GM19240 (cell line): ENCODE data around the gene FRMD4B.

Experiments
- DNase-seq: peaks from one replicate; pipeline ENCODE4 v3.0.0; 2011; ENCODE audit warnings: low spot score; ENCODE audit not compliant: insufficient read length

Gene FRMD4B

DNA sequence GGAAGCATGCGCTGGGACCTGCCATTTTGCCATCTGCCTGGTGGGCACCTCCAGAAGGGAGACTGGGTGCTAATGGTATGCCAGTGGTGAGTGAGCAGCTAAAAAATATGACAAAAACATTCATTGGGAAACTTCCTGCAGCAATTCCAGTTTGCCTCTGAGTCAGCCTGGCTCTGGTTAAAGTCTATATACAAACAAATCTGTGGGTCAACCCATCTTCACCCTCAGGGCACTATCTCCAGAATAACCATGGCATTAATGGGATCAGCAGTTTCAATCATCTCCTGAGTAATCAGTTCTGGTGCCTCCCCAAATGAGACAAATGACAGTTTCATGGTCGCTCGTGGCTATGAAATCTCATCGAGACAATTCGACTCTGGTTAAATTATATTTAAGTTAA is 21.5 kb downstream of the FRMD4B start:
- DNase-seq = no peak

DNA sequence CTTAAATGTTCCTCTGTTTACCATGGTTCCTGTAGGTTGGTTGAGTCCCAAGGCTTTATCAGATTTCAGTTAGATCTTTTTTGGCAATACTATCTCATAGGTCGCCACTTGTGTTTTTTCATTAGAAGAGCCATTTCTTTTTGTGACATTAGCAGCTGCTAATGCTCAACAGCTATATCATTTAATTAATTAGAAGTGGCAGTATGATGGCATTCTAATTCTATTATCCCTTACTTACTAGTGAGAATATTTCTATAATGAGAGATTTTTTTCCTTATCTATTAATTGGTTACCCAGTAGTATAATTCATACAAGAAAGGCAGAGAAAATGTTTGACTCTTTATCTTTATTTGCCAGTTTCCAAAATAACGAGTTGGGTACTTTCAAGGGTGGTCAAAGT is 25.2 kb downstream of the FRMD4B start:
- no peak for DNase-seq

DNA sequence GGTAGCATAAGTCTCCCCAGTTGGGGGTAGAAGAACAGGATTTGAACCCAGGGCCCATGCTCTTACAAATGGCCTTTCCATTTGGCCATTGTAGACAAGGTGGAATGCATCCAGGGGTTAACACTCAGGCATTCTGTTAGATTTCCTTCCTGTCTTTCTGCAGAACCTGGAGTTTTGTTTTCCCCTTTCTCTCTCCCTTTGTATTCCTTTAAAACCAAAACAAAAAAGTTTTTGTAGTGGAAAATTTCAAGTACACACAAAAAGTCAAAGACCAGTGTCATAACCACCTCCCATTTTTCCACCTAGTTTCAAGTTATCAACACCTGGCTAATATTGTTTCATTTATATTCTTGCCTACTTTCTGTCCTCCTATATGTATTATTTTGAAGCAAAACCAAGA is 26.0 kb downstream of the FRMD4B start:
- DNase-seq = no peak

DNA sequence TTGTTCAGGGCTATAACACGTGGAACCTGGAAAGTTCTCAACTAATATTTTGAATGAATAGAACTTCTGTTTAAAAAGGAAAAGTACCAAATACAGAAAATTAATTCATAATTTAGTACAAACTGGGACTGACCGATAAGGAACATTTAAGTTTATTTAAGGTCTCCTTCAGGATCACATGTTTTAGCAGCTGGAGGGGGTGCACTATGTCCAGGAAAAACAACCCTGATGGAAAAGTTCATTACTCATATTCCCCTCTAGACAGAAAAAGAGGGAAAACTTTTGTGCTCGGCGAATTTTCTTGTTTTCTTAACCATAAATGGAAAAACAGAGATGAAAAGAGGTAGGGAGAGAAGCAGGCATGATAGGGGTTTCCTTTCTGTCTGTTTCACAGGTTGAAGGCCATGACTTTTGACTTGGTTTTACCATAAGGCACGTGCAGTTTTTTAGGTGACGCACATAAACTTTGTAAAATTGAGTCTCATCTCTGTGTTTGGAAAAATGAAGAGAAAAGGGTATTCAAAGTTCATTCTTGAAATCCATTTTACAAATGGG is 26.5 kb downstream of the FRMD4B start:
- no peak for DNase-seq

DNA sequence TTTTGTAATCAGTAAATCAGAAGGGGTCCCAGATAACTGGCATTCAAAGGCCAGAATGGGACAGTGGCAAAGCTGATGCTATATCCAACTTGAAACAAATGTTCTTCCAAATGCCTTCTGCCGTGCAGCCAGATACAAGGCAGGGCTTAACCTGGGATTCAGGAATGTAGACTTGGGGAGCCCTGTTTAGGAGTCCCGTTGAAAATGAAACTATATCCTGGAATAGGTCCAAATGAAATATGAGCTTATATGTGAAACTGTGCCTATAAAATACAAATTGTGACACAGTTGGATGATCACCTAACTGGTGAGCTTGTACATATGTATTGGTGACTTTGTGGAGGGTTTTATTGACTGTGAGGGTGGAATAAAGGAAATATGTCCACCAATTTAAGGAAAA is 28.7 kb downstream of the FRMD4B start:
- no peak for DNase-seq

DNA sequence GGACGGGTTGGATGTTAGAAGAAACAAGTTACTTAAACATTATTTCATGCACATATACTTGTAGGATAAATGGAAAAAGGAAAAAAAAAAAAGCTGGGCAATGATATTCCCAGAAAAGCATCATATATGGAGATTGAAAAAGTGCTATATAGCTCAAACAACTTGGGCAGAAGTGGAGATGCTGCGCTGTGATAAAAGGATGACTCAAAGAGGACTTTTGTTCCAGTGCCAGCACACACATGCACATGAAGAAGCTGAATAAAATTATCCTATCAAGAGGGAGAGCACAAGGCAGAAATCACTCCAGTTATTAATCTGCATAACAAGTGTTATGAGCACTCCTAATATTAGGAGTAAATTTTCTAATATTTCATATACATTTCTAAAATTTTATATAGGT is 30.9 kb downstream of the FRMD4B start:
- DNase-seq = no peak

DNA sequence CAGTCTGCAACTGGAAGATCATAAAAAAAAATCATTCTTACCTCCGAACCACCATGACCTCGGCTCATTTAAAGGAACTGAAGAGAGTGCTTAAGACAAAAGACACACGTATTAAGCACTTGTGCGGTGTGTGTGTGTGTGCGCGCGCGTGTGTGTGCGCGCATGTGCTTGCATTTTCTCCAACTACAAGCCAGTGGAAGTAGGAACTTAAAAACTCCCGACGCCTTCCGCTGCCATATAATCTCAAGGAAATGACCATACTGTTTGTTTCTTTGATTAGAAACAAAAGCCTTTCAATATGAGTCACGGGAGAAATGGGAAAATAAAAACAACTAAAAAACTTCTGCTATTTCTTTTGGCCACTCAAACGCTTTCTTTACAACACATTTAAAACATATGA is 32.4 kb downstream of the FRMD4B start:
- no peak for DNase-seq

DNA sequence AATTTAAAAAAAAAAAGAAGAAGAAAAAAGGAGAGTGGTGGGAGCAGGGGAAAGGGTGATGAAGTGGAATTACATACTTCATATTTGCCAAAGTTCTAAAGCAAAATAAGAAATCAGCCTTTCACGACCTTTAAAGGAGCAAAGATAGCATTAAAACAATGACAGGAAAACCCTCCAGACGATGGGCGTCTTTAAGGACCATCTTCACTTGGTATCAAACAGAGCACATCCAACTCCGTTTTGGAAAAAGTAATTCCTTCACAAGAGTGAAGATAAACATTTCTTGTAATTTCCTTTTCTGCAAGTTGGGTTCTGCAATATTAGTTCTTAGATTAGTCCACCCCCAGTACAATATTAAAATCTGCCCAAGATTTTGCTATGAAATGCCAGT is 32.8 kb downstream of the FRMD4B start:
- no peak for DNase-seq

DNA sequence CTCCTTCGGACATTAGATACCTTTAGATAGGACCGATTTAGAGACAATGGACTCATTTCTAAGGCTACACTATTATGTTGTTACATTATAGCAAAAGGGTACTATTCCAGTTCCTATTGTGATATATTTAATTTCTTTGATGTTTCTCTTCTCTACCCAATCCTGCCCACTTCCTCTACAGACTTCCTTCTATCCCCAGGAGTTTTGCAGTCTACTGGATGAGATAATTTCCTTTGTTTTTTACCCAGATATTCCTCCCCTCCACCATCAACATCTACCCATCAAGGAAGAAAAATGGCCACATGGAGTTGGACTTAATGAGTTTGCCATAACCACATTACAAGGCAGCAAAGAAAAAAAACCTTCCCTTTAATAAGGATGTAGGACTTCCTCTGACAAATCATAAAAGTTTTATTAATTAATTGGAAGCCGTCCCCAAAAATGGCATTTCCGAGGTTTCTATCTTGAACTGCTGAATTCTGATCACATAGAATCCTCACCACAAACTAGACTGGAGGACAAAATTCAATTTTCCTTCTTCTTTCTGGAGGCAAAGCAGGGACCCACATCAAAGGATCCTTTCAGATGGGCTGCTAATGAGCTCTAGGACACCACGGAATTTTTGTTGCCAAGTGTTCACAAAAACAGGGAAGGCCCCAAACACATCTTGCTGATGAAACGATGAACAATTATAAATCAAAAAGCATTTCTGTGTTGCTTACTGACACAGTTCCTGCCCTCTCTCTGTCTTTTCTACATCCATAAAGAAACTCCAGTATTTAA is 33.4 kb downstream of the FRMD4B start:
- DNase-seq = no peak

DNA sequence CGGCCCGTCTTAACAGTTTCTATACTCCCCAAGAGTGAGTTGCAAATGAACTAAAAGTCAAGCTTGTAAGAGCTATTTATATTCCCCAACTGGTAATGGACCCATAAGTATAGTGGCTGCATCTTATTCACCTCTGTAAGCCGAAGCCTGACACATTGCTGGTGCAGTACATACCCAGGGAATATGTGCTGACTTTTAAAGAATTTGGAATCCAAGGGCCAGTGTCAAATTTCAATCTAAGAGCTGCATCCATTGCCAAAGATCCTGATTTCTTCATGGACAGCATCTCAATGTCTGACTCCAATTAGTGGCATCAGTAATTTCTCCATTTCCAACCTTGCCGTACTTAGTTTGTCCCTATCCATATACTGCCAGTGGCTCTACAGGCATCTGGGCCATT is 42.0 kb downstream of the FRMD4B start:
- no peak for DNase-seq

DNA sequence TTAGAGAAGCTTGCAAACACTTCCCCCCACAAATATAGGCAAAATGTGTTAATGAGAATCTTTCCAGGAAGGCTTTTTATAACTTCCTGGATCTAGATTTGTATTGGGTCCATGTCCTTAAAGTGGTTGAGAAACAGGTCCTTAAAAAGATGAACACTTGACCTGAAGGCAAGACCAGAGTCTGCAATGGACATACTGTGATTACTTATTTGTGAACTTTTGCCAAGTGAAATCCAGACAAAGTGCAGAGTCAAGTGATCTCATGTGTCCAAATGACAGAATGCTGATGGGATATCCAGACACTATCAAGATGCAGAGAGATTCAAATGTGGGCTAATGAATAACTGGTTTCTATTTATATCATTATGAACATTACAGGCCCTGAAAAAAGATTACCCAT is 43.8 kb downstream of the FRMD4B start:
- no peak for DNase-seq

DNA sequence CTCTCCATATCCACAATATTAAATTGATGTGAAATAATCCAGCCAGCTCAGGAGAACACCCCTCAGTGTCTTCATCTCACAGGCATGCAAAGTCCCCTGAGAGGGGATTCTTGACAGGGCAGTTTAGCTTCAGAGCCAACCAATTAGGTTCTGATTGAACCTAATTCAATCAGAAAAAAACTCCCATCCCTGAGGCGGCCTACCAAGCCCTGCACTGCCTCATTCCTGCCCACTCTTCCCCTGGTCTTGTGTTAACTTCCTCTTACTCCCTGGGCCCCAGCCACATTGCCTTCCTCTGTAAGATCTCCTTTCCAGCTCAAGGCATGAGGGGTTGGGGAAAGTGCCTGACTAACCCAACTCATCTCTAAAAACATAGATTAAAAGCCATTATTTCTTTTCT is 46.1 kb downstream of the FRMD4B start:
- DNase-seq = no peak

DNA sequence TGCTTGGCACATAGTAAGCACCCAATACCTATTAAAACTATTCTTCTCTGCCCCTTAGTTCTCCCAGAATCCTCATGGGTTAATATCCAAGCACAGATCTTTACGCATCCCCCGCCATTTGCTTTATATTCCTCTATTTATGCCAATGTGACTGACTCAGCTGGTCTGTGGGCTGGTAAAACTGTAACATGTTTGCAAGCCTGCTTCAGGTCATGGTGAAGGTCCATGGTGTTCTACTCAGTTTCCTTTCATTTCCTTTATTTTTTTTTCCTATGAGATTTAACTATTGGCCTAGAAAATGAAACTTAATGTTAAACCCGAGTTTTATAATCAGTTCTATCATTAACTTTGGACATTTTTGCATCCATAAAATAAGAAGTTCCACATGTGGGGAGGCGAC is 47.0 kb downstream of the FRMD4B start:
- DNase-seq = no peak

DNA sequence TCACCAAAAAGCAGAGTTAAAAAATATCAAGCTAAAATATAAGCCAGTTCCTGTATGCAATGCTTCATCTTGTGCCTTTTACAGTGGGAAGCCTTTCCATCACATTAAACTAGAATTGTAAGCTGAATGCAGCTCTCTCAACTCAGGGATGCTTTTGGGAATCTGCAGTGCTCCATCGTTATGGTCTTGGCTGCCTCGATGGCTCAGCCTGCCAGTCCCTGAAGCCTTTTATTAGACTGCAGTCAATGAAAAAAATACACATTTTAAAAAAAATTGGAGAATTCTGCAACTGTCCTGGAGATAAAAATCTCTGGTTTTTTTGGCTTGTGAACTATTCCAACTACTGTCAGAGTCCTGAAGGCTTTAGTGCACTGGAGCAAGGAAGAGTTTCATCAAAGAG is 53.0 kb downstream of the FRMD4B start:
- no peak for DNase-seq

DNA sequence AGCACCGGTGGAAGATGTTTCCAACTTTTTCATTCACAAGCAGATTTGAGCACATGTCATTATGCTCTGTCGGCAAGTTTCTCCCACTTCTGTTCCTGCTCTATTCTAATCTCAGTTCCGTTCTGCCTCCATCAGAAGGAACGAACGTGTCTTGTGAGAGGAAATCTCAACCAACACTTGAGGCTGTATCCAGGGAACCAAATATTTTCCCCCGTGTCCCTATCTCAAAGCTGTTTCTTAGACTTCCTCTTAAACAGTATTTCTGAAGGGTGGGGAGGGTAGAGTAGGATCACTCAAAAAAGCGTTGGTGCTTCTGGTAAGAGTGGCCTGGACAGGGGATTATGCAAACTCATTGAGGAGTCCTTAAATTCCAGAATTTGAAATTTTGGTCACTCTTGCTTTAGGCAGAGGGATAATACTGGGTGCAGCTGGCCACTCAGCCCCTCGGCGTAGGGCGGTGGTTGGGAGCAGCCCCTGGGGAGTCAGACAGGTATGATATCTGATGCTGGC is 54.9 kb downstream of the FRMD4B start:
- DNase-seq = no peak

DNA sequence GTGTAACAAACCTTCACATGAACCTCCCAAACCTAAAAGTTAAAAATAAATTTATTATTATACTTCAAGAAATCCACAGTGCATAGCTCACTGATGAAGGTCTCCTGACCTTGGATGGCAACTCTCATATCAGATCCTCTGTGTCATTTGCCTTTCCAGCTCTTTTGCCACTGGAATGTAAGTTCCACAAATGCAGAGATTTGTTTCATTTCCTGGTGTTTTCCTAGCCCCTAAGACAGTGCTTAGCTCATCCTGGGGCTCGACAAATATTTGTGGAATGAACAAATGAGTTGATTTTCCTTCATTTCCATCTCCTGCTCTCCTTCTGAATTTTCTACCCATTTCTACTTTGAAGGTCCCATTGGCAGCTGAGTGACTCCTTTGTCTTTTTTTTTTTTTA is 56.0 kb downstream of the FRMD4B start:
- DNase-seq = no peak

DNA sequence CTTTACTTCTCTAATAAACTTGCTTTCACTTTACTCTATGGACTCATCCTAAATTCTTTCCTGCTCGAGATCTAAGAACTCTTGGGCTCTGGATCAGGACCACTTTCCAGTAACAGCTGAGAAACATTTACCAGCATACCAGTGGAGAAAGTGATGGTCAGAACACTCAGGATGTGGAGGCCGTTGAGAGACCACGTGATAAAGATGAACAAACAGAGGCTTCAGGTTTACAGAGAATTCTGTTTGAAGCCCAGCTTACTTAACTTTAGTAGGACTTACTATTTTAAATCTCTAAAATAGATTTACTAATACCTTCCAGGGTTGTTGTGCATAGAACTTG is 57.0 kb downstream of the FRMD4B start:
- no peak for DNase-seq

DNA sequence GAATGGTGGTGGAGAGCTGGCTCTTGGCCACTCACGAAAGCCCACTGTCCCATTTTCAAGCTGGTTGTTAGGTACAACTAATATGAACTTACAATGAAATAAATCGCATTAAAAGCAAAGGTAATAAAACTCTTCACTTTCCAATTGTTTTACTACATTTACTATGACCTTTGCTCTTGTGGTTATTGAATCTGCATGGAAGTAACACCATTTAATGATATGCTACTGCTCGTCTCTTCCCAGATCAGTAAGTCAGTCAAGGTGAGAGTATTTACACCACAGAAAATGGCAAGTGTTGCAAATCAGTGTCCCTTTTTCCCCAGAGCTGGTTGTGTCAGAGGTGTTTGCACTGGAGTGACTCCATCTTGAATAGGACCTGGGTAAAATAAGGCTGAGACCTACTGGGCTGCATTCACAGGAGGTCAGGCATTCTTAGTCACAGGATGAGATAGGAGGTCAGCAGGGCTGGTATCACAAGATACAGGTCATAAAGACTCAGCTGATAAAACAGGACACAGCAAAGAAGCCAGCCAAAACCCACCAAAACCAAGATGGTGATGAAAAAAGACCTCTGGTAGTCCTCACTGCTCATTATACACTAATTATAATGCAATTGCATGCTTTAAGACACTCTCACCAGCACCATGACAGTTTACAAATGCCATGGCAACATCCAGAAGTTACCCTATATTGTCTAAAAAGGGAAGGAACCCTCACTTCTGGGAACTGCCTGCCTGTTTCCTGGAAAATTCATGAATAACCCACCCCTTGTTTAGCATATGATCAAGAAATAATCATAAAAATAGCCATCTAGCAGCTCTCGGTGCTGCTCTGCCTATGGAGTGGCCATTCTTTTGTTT is 57.6 kb downstream of the FRMD4B start:
- no peak for DNase-seq

DNA sequence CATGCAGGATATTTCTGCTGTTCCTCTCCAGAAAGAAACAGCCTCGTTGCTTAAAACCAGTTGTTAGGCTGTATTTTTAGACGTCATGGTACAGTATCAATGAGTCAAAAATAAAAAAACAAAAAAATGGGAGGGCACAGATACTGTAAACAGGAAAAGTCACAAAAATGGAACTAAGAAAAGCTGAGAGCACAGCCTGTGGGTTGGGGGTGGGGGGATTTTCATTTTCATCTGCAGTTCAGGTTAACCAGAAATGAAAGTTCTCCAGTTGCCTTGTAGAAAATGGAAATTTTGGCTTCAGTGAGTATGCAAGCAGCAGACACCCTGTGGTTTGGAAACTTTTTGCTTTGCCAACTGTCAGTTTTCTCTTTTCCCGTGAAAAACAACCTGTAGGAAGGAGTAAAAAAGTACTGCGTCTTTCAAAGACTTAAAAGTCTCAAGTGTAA is 59.0 kb downstream of the FRMD4B start:
- peak; percentile 29 for DNase-seq

DNA sequence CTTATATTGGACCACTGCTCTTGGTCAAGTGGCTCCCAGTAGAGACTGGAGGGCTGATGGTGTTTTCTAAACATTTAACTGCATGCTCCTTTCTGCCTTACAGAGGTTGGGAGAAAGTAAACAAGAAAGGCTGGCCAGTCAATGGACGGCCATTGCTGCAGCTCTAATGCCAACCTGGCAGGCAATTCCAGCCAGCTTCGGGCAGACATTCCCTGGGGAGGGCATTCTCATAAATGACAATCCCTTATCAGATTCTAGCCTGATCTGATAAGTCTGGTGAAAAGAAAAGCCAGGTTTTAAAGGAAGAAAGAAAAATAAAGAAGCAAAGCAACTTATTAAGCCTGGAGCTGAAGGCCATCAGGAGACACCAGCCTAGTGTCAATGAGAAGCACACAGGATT is 60.7 kb downstream of the FRMD4B start:
- no peak for DNase-seq

DNA sequence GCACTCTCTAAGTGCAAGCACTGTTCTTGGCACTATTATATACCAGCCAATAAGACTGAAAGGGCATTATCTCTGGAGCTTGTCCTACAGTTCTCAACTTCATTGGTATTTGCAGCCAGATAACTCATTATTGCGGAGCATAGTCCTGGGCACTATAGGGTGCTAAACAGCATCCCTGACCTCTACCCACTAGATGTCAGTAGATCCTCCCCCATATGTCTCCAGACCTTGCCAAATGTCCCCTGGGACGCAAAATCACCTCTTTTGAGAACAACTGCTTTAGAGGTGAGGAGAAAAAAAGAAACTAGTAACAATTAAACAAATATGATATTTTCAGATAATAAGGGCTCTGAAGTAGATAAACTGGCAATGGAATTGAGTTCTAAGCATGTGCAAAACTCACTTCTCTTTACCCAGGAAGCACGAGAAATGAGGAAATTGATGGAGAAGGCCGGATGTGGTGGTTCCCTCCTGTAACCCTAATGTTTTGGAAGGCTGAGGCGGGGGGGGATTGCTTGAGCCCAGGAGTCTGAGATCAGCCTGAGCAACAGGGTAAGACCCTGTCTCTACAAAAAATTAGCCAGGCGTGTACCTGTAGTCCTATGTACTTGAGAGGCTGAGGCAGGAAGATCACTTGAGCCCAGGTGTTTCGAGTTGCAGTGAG is 61.4 kb downstream of the FRMD4B start:
- no peak for DNase-seq

DNA sequence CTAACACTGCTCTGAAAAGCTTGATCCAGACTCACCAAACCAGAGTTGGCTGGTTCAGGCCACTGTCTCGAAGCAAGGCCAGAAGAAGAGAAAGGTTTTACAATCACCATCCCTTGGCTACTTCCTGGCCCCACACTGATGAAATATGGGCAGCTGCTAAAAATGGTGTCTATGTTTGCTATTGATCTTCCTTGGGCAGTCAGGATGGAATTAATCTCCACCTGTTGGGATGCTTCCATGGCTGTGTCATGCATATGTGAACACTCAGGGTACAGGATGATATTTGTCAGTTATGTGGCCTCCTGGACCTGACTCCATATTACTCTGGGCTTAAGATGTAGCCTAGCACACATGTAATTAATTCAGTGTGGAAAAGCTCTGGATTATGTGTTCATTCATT is 61.9 kb downstream of the FRMD4B start:
- no peak for DNase-seq
